Cardiac muscle cell (in vitro differentiated cells and primary cell): ENCODE results near the gene CAST. TPM values are rescaled to one million over a fixed set of nuclear protein-coding genes. Genes with fewer than 3 reads are reported as not detected.

Source experiments
- DNase-seq, 2 donors: peaks; one replicate each; pipeline versions ENCODE4 v3.0.0 to v3.0.0-alpha.2; 2010 to 2017; ENCODE audit warnings: low read depth in 1 of 2, low spot score in 1 of 2
- H3K27ac ChIP-seq: fragments of 200-600 bp; sonication (generic); 2 replicates; pipeline ENCODE4 v1.5.1; 2016
- H3K27me3 ChIP-seq: fragments of 200-600 bp; sonication (generic); 2 replicates; pipeline ENCODE4 v1.6.0; 2016; ENCODE audit warnings: control low read depth
- H3K36me3 ChIP-seq: fragments of 200-600 bp; sonication (generic); 2 replicates; pipeline ENCODE4 v1.5.1; 2016; ENCODE audit warnings: control low read depth
- H3K4me1 ChIP-seq: fragments of 200-600 bp; sonication (generic); 2 replicates; pipeline ENCODE4 v1.8.1; 2017; ENCODE audit warnings: low read depth, mild to moderate bottlenecking, mixed run types
- H3K4me3 ChIP-seq: fragments of 200-600 bp; sonication (generic); 2 replicates; pipeline ENCODE4 v1.5.1; 2016; ENCODE audit warnings: mild to moderate bottlenecking
- H3K9me3 ChIP-seq: fragments of 200-600 bp; sonication (generic); 2 replicates; pipeline ENCODE4 v1.5.1; 2017; ENCODE audit warnings: low read depth, mild to moderate bottlenecking, control low read depth
- CTCF ChIP-seq: IDR thresholded peaks from 2 replicates; pipeline ENCODE4 v1.5.1; 2012; ENCODE audit warnings: low read depth, mild to moderate bottlenecking, low read length
- polyA plus RNA-seq: library from polyadenylated mRNA; unstranded; fragments of >200 nt; fragmentation: Nextera tagmentation; extraction: Ambion mirVana; gene quantifications from 2 replicates; pipeline ENCODE4 v1.2.1, GENCODE V29; 2016
- total RNA-seq: library from RNA; depleted of rRNA; stranded (reverse); fragments of >200 nt; gene quantifications from 2 replicates; pipeline ENCODE4 v1.2.3, GENCODE V29; 2016

Gene CAST
- total and polyA plus RNA-seq, 2 experiments from 2014 or later: 85.2 to 101 TPM

- H3K27ac ChIP-seq: no peak overlapping the region
- no peak for TF ChIP-seq CTCF
- H3K27me3 ChIP-seq: peaks cover 38% of the 10 kb centered on the region
These were observed 746 bp downstream of the CAST start for GRCh38 chr5:96662725-96663518.

GRCh38 chr5:96663608-96664007 is 1.4 kb downstream of the CAST start:
- H3K36me3 ChIP-seq: no peaks in the 10 kb centered on the region
- no peak overlapping the region for H3K27ac ChIP-seq
- H3K9me3 ChIP-seq: no peaks in the 10 kb centered on the region
- peak overlapping the region; percentile 61 for H3K4me3 ChIP-seq
- H3K4me1 ChIP-seq: no peaks in the 10 kb centered on the region
- no peak for DNase-seq
- H3K27me3 ChIP-seq: peaks cover 38% of the 10 kb centered on the region
- no peak for TF ChIP-seq CTCF

More at GRCh38 chr5:96662725-96663518, 746 bp downstream of the CAST start:
- Histone ChIP-seq H3K9me3 (no peaks in the 10 kb centered on the region), H3K4me3 (peak overlapping the region; percentile 61), H3K4me1 (no peaks in the 10 kb centered on the region), H3K36me3 (no peaks in the 10 kb centered on the region)
- DNase-seq: peak; percentile 79 to 92

- Histone ChIP-seq H3K27ac (no peak overlapping the region), H3K36me3 (no peaks in the 10 kb centered on the region), H3K4me1 (no peaks in the 10 kb centered on the region), H3K4me3 (no peak overlapping the region), H3K9me3 (no peaks in the 10 kb centered on the region), H3K27me3 (peaks cover 29% of the 10 kb centered on the region)
- no peak for TF ChIP-seq CTCF
- DNase-seq: no peak
These were observed 2.5 kb downstream of the CAST start for GRCh38 chr5:96664669-96665068.

GRCh38 chr5:96668725-96669124 is 6.5 kb downstream of the CAST start:
- Histone ChIP-seq H3K27ac (no peak overlapping the region), H3K4me1 (no peaks in the 10 kb centered on the region), H3K9me3 (no peaks in the 10 kb centered on the region), H3K4me3 (no peak overlapping the region), H3K27me3 (peaks cover 16% of the 10 kb centered on the region), H3K36me3 (no peaks in the 10 kb centered on the region)
- TF ChIP-seq CTCF: no peak
- DNase-seq: no peak

GRCh38 chr5:96669909-96670308 is 7.7 kb downstream of the CAST start:
- Histone ChIP-seq H3K27ac (no peak overlapping the region), H3K4me3 (no peak overlapping the region), H3K36me3 (no peaks in the 10 kb centered on the region), H3K9me3 (no peaks in the 10 kb centered on the region), H3K27me3 (peaks cover 4% of the 10 kb centered on the region), H3K4me1 (no peaks in the 10 kb centered on the region)
- no peak for TF ChIP-seq CTCF
- DNase-seq: no peak
